ACC112 (cell line): ENCODE measurements around the gene ADM.

Experiments
- H2AFZ ChIP-seq: fragments of 200-600 bp; sonication (generic); one replicate; pipeline ENCODE4 v1.6.0; 2017; ENCODE audit warnings: antibody characterized with exemption, low read length; ENCODE audit not compliant: unreplicated experiment
- H3K27ac ChIP-seq: fragments of 200-600 bp; sonication (generic); 2 replicates; pipeline ENCODE4 v1.5.1; 2014; ENCODE audit warnings: low read depth, mild to moderate bottlenecking, antibody characterized with exemption, low read length, moderate library complexity
- H3K27me3 ChIP-seq: fragments of 200-600 bp; sonication (generic); 2 replicates; pipeline ENCODE4 v1.6.1; 2014; ENCODE audit warnings: mild to moderate bottlenecking, antibody characterized with exemption, low read length, moderate library complexity, mixed read lengths; ENCODE audit not compliant: insufficient read depth
- H3K36me3 ChIP-seq: fragments of 200-600 bp; sonication (generic); 2 replicates; pipeline ENCODE4 v1.6.1; 2016; ENCODE audit warnings: mild to moderate bottlenecking, antibody characterized with exemption, low read length, moderate library complexity, mixed read lengths; ENCODE audit not compliant: insufficient read depth
- H3K4me1 ChIP-seq: fragments of 200-600 bp; sonication (generic); one replicate; pipeline ENCODE4 v1.6.1; 2016; ENCODE audit warnings: low read length, mixed read lengths; ENCODE audit not compliant: insufficient read depth, unreplicated experiment, control insufficient read depth
- H3K4me3 ChIP-seq: fragments of 200-600 bp; sonication (generic); 2 replicates; pipeline ENCODE4 v1.5.1; 2014; ENCODE audit warnings: mild to moderate bottlenecking, low read depth, low read length
- H3K79me2 ChIP-seq: fragments of 200-600 bp; sonication (generic); one replicate; pipeline ENCODE4 v1.6.0; 2016; ENCODE audit warnings: low read length; ENCODE audit not compliant: control insufficient read depth, unreplicated experiment, insufficient read depth

ADM gene

DNA sequence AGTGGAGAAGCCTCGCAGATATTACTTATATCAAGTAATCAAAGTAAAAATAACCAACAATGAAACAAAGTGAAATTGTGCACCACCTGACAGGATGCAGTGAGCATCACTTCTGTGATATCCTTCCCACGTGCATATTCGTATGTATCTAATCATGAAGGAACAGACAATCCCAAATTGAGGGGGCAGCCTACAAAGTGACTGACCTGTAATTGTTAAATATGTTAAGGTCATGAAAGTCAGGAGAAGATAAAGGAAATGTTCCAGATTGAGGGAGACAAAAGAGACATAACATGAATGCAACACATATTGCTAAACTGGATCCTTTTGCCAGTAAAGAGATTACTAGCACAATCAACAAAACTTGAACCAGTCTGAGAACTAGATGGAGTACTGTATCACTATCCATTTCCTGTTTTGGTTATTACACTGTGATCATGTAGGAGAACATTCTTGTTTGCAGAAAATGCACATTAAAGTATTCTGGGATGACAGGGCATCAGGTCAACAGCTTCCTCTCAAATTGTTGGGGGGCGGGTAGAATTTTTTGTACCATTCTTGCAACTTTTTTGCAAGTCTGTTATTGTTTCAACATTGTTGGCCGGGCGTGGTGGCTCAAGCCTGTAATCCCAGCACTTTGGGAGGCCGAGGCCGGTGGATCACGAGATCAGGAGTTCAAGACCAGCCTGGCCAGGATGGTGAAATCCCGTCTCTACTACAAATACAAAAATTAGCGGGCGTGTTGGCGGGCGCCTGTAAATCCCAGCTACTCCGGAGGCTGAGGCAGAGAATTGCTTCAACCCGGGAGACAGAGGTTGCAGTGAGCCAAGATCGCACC is 12.9 kb upstream of the ADM start:
- peak overlapping the region; percentile 86 for H3K27ac ChIP-seq
- H3K4me1 ChIP-seq, result peaks cover 31% of the 10 kb centered on the region

GRCh38 chr11:10293423-10294289 is 11.2 kb upstream of the ADM start, which contains the start of gene SBF2:
TSS of gene SBF2 (minus strand) at chr11:10294219. CDS start at chr11:10294069, 150 bp downstream.
- Histone ChIP-seq H3K79me2 (peaks cover 60% of the 10 kb centered on the region), H2AFZ (peak within 1 kb of the TSS; percentile 88), H3K27ac (peak within 1 kb of the TSS; percentile 86), H3K4me1 (peaks cover 29% of the 10 kb centered on the region), H3K27me3 (no peaks in the 10 kb centered on the region), H3K36me3 (peaks cover 10% of the 10 kb centered on the region; the same call in 1 of the 2 replicates), H3K4me3 (peak within 1 kb of the TSS; percentile 88)

More for the DNA sequence above, 12.9 kb upstream of the ADM start:
- no peak overlapping the region for H2AFZ ChIP-seq
- H3K36me3 ChIP-seq, result 0 out of 2 replicates have a peak, but pooled peaks cover 5% of the 10 kb centered on the region
- no peaks in the 10 kb centered on the region for H3K27me3 ChIP-seq
- H3K79me2 ChIP-seq, result peaks cover 69% of the 10 kb centered on the region
- peak overlapping the region; percentile 88 for H3K4me3 ChIP-seq

GRCh38 chr11:10294290-10294953 is 10.5 kb upstream of the ADM start:
- Histone ChIP-seq H3K4me1 (peaks cover 31% of the 10 kb centered on the region), H3K27me3 (no peaks in the 10 kb centered on the region), H3K79me2 (peaks cover 56% of the 10 kb centered on the region), H3K4me3 (peak overlapping the region; percentile 88), H3K36me3 (peaks cover 12% of the 10 kb centered on the region; the same call in 1 of the 2 replicates), H3K27ac (peak overlapping the region; percentile 86), H2AFZ (peak overlapping the region; percentile 47)

- Histone ChIP-seq H3K27ac (peak overlapping the region; percentile 86), H2AFZ (peak overlapping the region; percentile 47), H3K4me3 (peak overlapping the region; percentile 88), H3K27me3 (no peaks in the 10 kb centered on the region), H3K79me2 (peaks cover 54% of the 10 kb centered on the region), H3K36me3 (peaks cover 12% of the 10 kb centered on the region; the same call in 1 of the 2 replicates), H3K4me1 (peaks cover 31% of the 10 kb centered on the region)
Measured at GRCh38 chr11:10295064-10295901, 9.6 kb upstream of the ADM start.

DNA sequence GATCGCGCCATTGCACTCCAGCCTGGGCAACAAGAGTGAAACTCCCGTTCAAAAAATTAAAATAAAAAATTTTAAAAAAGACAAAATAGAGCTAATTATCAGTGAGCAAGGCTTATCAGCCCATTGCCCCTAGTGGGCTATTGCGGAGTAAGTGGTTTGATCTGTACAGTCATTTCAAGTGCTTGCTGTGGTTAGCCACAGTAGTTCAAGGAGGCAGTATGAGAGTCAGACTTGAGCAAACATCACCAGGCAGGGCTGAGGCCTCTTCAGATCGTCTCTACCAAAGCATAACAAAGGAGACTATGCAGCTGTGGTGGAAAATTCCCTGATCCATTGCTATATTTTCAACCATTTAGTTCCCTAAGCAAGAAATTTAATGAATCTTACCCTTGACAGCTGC is 6.5 kb upstream of the ADM start:
- peaks cover 12% of the 10 kb centered on the region; the same call in 1 of the 2 replicates for H3K36me3 ChIP-seq
- H3K4me3 ChIP-seq, result no peak overlapping the region
- peaks cover 32% of the 10 kb centered on the region for H3K4me1 ChIP-seq
- no peak overlapping the region for H2AFZ ChIP-seq
- H3K79me2 ChIP-seq, result peaks cover 52% of the 10 kb centered on the region
- H3K27ac ChIP-seq, result no peak overlapping the region
- H3K27me3 ChIP-seq, result no peaks in the 10 kb centered on the region

GRCh38 chr11:10301656-10302358 is 3.1 kb upstream of the ADM start:
- Histone ChIP-seq H3K4me3 (peak overlapping the region; percentile 90), H2AFZ (no peak overlapping the region), H3K27me3 (no peaks in the 10 kb centered on the region), H3K79me2 (peaks cover 66% of the 10 kb centered on the region), H3K27ac (peak overlapping the region; percentile 87), H3K36me3 (peaks cover 20% of the 10 kb centered on the region; the same call in 1 of the 2 replicates), H3K4me1 (peaks cover 21% of the 10 kb centered on the region)

- peaks cover 72% of the 10 kb centered on the region for H3K79me2 ChIP-seq
- H3K4me3 ChIP-seq, result peak overlapping the region; percentile 90
- peaks cover 21% of the 10 kb centered on the region for H3K4me1 ChIP-seq
- peak overlapping the region; percentile 87 for H3K27ac ChIP-seq
- H2AFZ ChIP-seq, result no peak overlapping the region
- H3K36me3 ChIP-seq, result peaks cover 25% of the 10 kb centered on the region
- no peaks in the 10 kb centered on the region for H3K27me3 ChIP-seq
Measured at GRCh38 chr11:10302359-10302743, 2.5 kb upstream of the ADM start.

DNA sequence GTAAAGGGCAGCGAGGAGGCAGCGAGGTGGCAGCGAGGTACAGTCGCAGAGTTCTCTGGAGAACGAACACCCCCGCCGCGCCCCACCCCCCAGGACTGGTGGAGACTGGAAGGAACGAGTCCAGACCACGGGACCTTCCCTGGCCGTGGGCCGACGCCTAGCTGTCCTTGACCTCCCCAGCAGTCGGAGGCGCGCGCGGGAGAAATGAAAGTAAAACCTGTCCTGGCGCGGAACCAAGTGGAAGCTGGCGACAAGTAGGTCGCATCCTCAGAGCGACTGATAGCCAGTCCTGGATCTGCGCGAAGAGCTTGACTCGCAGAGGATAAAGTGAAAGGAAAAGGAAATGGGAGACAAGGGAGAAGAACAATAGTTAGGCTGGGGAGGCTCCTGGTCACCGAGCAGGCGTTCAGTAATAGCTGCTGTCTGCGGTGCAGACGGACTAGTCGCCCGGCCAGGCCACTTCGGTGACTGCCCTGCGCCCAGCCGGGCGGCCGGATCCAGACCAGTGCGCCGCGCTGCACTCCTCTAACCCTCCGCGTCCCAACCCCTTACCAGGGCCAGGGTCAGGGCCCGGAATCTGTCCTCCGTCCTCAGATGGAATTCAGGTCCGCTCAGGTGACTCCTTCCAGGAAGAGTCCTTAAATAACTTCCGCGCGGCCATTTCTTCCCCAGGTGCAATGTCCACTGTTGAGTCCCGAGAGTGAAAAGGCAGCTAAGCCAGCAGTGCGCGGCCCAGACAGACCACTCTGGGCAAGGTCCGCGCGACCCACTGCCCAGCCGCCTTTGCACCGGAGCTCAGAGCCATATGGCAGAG is 1.9 kb upstream of the ADM start:
- H3K4me1 ChIP-seq, result peaks cover 21% of the 10 kb centered on the region
- H2AFZ ChIP-seq, result peak overlapping the region; percentile 45
- H3K4me3 ChIP-seq, result peak overlapping the region; percentile 90
- peaks cover 72% of the 10 kb centered on the region for H3K79me2 ChIP-seq
- H3K27me3 ChIP-seq, result no peaks in the 10 kb centered on the region
- peaks cover 23% of the 10 kb centered on the region for H3K36me3 ChIP-seq
- peak overlapping the region; percentile 87 for H3K27ac ChIP-seq
